WTC11 (cell line): ENCODE results near the gene COX6B2. TPM values are rescaled to one million over a fixed set of nuclear protein-coding genes. Genes with fewer than 3 reads are reported as not detected.

Source experiments
- ATAC-seq: fragments of 200-7000 bp; cut with Tn5 transposase; 2 replicates; pipeline ENCODE4 v1.10.0; 2021; ENCODE audit warnings: mild to moderate bottlenecking, moderate library complexity
- CTCF ChIA-PET: fragments of 300-600 bp; sonication (Branson Sonifier 250); formaldehyde crosslinking; loops from one replicate; lab custom pipeline; 2021; ENCODE audit warnings: antibody characterized with exemption; lab: Charles Lee
- POLR2A ChIA-PET: fragments of 350-600 bp; sonication (Branson Sonifier 250); formaldehyde crosslinking; loops from one replicate; lab custom pipeline; 2021; ENCODE audit warnings: antibody characterized with exemption; lab: Charles Lee
- DNase-seq: peaks from one replicate; pipeline ENCODE4 v3.0.0; 2021; ENCODE audit warnings: low spot score
- H3K27ac Mint-ChIP-seq: 2 replicates; pipeline ENCODE4 v1.8.0; 2021; ENCODE audit warnings: mixed read lengths
- H3K27me3 Mint-ChIP-seq: 2 replicates; pipeline ENCODE4 v1.8.0; 2021; ENCODE audit warnings: low read depth, mild to moderate bottlenecking, moderate library complexity, mixed read lengths
- H3K36me3 Mint-ChIP-seq: 2 replicates; pipeline ENCODE4 v1.8.0; 2021; ENCODE audit warnings: mixed read lengths
- H3K4me1 Mint-ChIP-seq: 2 replicates; pipeline ENCODE4 v1.8.0; 2022; ENCODE audit warnings: mixed read lengths
- H3K4me3 Mint-ChIP-seq: 2 replicates; pipeline ENCODE4 v1.8.0; 2021; ENCODE audit warnings: mild to moderate bottlenecking, moderate library complexity, mixed read lengths
- H3K9me3 Mint-ChIP-seq: 2 replicates; pipeline ENCODE4 v1.8.0; 2021; ENCODE audit warnings: mixed read lengths
- ATF1 ChIP-seq: sonication (generic); formaldehyde crosslinking; IDR thresholded peaks from 2 replicates; pipeline ENCODE4 v1.8.1; 2023; ENCODE audit warnings: mild to moderate bottlenecking, moderate library complexity, missing genetic modification reagents
- E2F5 ChIP-seq: sonication (generic); formaldehyde crosslinking; IDR thresholded peaks from 2 replicates; pipeline ENCODE4 v1.8.1; 2022; ENCODE audit warnings: mild to moderate bottlenecking, moderate library complexity, missing genetic modification reagents
- EMX1 ChIP-seq: fragments of 250-450 bp; sonication (Bioruptor Pico); IDR thresholded peaks from 2 replicates; pipeline ENCODE4 v1.8.0; 2021; ENCODE audit warnings: mild to moderate bottlenecking
- ERG ChIP-seq: fragments of 250-450 bp; sonication (Bioruptor Pico); IDR thresholded peaks from 2 replicates; pipeline ENCODE4 v1.8.0; 2021; ENCODE audit warnings: mild to moderate bottlenecking
- FOXP4 ChIP-seq: sonication (generic); formaldehyde crosslinking; IDR thresholded peaks from 2 replicates; pipeline ENCODE4 v1.8.0; 2022; ENCODE audit warnings: mild to moderate bottlenecking, missing genetic modification reagents
- HMGXB4 ChIP-seq: sonication (generic); formaldehyde crosslinking; IDR thresholded peaks from 2 replicates; pipeline ENCODE4 v1.8.1; 2023; ENCODE audit warnings: mild to moderate bottlenecking, moderate library complexity, missing genetic modification reagents
- MYBL2 ChIP-seq: sonication (generic); formaldehyde crosslinking; IDR thresholded peaks from 2 replicates; pipeline ENCODE4 v1.8.1; 2023; ENCODE audit warnings: mild to moderate bottlenecking, moderate library complexity, missing genetic modification reagents
- NR1H2 ChIP-seq: sonication (generic); formaldehyde crosslinking; IDR thresholded peaks from 2 replicates; pipeline ENCODE4 v1.9.0; 2021; ENCODE audit warnings: mild to moderate bottlenecking, moderate library complexity, missing genetic modification reagents
- PRDM15 ChIP-seq: sonication (generic); formaldehyde crosslinking; IDR thresholded peaks from 2 replicates; pipeline ENCODE4 v1.8.0; 2022; ENCODE audit warnings: missing genetic modification reagents
- ZBTB43 ChIP-seq: sonication (generic); formaldehyde crosslinking; IDR thresholded peaks from 2 replicates; pipeline ENCODE4 v1.8.1; 2023; ENCODE audit warnings: mild to moderate bottlenecking, missing genetic modification reagents
- ZNF263 ChIP-seq: sonication (generic); formaldehyde crosslinking; IDR thresholded peaks from 2 replicates; pipeline ENCODE4 v1.8.1; 2022; ENCODE audit warnings: low read depth, mild to moderate bottlenecking, moderate library complexity, missing genetic modification reagents
- total RNA-seq: library from RNA; stranded (reverse); gene quantifications from 3 replicates; pipeline ENCODE4 v1.2.3, GENCODE V29; 2021

The COX6B2 gene
- total RNA-seq, 1 experiment from 2014 or later, result 4.3 TPM

- TF ChIP-seq NR1H2 (CRISPR knock-in tag), result no peak
- no peak for TF ChIP-seq ZNF263 (CRISPR knock-in tag)
- TF ChIP-seq ERG, result no peak
- no peak for TF ChIP-seq FOXP4 (CRISPR knock-in tag)
- no peak for TF ChIP-seq PRDM15
- TF ChIP-seq MYBL2 (CRISPR knock-in tag), result no peak
- no peak for TF ChIP-seq EMX1 (CRISPR knock-in tag)
- no peak for TF ChIP-seq ZBTB43
- TF ChIP-seq E2F5, result no peak
- Mint-ChIP-seq H3K4me3 (no peak overlapping the region), H3K36me3 (peaks cover 38% of the 10 kb centered on the region), H3K27me3 (no peaks in the 10 kb centered on the region), H3K4me1 (peaks cover 6% of the 10 kb centered on the region), H3K9me3 (no peaks in the 10 kb centered on the region), H3K27ac (no peak overlapping the region)
- DNase-seq (no peak), ATAC-seq (no peak)
- POLR2A ChIA-PET, result interaction anchor here (0.6 kb wide), 1 partner anchor 85 kb away, joined by 3 read pairs; no protein-coding TSS in a partner anchor
- CTCF ChIA-PET, result no interaction called here
Measured at GRCh38 chr19:55308281-55308680, 46.2 kb downstream of the COX6B2 start.

- ATAC-seq (no peak), DNase-seq (no peak)
- ChIA-PET CTCF (interaction anchor here (0.9 to 1.2 kb wide), 2 partner anchors 14 to 33 kb away, joined by 3 to 4 read pairs; partner anchors contain the start of gene KMT5C), POLR2A (interaction anchor here (1.6 kb wide), 1 partner anchor 42 kb away, joined by 7 read pairs; no protein-coding TSS in a partner anchor)
- Mint-ChIP-seq H3K36me3 (peaks cover 44% of the 10 kb centered on the region), H3K4me3 (no peak overlapping the region), H3K4me1 (peaks cover 10% of the 10 kb centered on the region), H3K9me3 (no peaks in the 10 kb centered on the region), H3K27me3 (no peaks in the 10 kb centered on the region), H3K27ac (no peak overlapping the region)
- TF ChIP-seq ATF1 (CRISPR knock-in tag) (no peak), HMGXB4 (CRISPR knock-in tag) (no peak)
Measured at GRCh38 chr19:55306712-55307111, 47.8 kb downstream of the COX6B2 start.
